ENCODE measurements around the gene MAP2.

- TF ChIP-seq CTCF (IDR thresholded peaks at IDR 0.05 in 2 of 3, conservative IDR thresholded peaks at IDR 0.05 in 1 of 3; ENCODE audit: borderline replicate concordance in 1 of 3, insufficient read depth in 1 of 3, low read depth in 2 of 3, low read length in 2 of 3) = no peak
- no peak for TF ChIP-seq POLR2A (IDR thresholded peaks at IDR 0.05; ENCODE audit: borderline replicate concordance, extremely low read depth, insufficient read depth, insufficient read length)
- TF ChIP-seq POLR2AphosphoS5 (IDR thresholded peaks at IDR 0.05; ENCODE audit: low read depth, low read length) = no peak
- no peak for TF ChIP-seq ZFX (IDR thresholded peaks at IDR 0.05)
- no peak for TF ChIP-seq EZH2phosphoT487 (IDR thresholded peaks at IDR 0.05; ENCODE audit: borderline replicate concordance)
- no peak for TF ChIP-seq EZH2 (IDR thresholded peaks at IDR 0.05)
- no peak for TF ChIP-seq TCF7L2 (IDR thresholded peaks at IDR 0.05; ENCODE audit: borderline replicate concordance, extremely low read depth, insufficient read depth, insufficient read length)
These were observed 158.4 kb downstream of the MAP2 start for GRCh38 chr2:209582281-209582680.
